SK-N-SH treated with all-trans-retinoic acid at 6 μM for 48 hours (cell line): ENCODE measurements around the gene DRC7.

Source experiments
- ATAC-seq: fragments of 200-7000 bp; cut with Tn5 transposase; 3 replicates; pipeline ENCODE4 v1.9.1; 2020; ENCODE audit warnings: mild to moderate bottlenecking, moderate library complexity
- ARNTL ChIP-seq: fragments of 450-650 bp; formaldehyde crosslinking; IDR thresholded peaks from 2 replicates; pipeline ENCODE4 v1.5.0; 2020; ENCODE audit warnings: low read depth, mild to moderate bottlenecking, moderate library complexity, borderline replicate concordance
- ESRRG ChIP-seq: fragments of 250-450 bp; sonication (Bioruptor Pico); IDR thresholded peaks from 2 replicates; pipeline ENCODE4 v1.6.1; 2021; ENCODE audit warnings: mild to moderate bottlenecking
- ISL1 ChIP-seq: fragments of 250-450 bp; sonication (Bioruptor Pico); IDR thresholded peaks from 2 replicates; pipeline ENCODE4 v2.1.2; 2022; ENCODE audit warnings: mild to moderate bottlenecking, moderate library complexity
- SNAI2 ChIP-seq: fragments of 250-450 bp; sonication (Bioruptor Pico); IDR thresholded peaks from 2 replicates; pipeline ENCODE4 v1.5.0; 2020; ENCODE audit warnings: mild to moderate bottlenecking, moderate library complexity
- ZFP30 ChIP-seq: fragments of 450-650 bp; formaldehyde crosslinking; IDR thresholded peaks from 2 replicates; pipeline ENCODE4 v1.5.0; 2022; ENCODE audit warnings: mild to moderate bottlenecking, moderate library complexity
- TF ChIP-seq, protein P1 (sequence below): fragments of 250-450 bp; sonication (Bioruptor Pico); IDR thresholded peaks from 2 replicates; pipeline ENCODE4 v1.5.1; 2020; ENCODE audit warnings: low read depth, mild to moderate bottlenecking, moderate library complexity
- TF ChIP-seq, protein P2 (sequence below): fragments of 250-450 bp; sonication (Bioruptor Pico); IDR thresholded peaks from 2 replicates; pipeline ENCODE4 v1.8.0; 2021; ENCODE audit warnings: low read depth, mild to moderate bottlenecking, moderate library complexity, borderline replicate concordance

DRC7 gene

DNA sequence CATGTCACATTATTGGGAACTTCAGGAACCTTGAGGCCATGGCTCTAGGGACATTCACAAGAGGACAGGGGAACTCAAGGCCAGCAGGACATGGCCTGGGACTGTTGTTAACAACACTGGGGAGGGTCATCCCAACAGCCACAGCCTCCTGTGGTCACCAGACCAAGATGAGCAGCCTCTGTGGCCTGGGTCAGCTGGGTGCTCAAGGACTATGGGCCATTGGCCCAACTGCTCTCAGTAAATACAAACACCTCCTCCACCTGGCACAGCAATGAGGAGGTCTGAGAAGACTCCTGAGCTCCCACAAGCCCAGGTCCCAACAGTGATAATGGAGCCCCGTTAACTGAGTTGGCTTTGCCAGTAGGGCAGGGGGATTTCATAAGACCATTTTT is 86.7 kb downstream of the DRC7 start:
- TF ChIP-seq ESRRG (CRISPR knock-in tag), result no peak
- no peak for TF ChIP-seq SNAI2 (CRISPR knock-in tag)
- no peak for TF ChIP-seq ZFP30 (CRISPR knock-in tag)
- TF ChIP-seq ISL1, result no peak
- TF ChIP-seq, protein P1, sequence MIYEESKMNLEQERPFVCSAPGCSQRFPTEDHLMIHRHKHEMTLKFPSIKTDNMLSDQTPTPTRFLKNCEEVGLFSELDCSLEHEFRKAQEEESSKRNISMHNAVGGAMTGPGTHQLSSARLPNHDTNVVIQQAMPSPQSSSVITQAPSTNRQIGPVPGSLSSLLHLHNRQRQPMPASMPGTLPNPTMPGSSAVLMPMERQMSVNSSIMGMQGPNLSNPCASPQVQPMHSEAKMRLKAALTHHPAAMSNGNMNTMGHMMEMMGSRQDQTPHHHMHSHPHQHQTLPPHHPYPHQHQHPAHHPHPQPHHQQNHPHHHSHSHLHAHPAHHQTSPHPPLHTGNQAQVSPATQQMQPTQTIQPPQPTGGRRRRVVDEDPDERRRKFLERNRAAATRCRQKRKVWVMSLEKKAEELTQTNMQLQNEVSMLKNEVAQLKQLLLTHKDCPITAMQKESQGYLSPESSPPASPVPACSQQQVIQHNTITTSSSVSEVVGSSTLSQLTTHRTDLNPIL (CRISPR knock-in tag), result no peak
- no peak for TF ChIP-seq ARNTL (CRISPR knock-in tag)
- TF ChIP-seq, protein P2, sequence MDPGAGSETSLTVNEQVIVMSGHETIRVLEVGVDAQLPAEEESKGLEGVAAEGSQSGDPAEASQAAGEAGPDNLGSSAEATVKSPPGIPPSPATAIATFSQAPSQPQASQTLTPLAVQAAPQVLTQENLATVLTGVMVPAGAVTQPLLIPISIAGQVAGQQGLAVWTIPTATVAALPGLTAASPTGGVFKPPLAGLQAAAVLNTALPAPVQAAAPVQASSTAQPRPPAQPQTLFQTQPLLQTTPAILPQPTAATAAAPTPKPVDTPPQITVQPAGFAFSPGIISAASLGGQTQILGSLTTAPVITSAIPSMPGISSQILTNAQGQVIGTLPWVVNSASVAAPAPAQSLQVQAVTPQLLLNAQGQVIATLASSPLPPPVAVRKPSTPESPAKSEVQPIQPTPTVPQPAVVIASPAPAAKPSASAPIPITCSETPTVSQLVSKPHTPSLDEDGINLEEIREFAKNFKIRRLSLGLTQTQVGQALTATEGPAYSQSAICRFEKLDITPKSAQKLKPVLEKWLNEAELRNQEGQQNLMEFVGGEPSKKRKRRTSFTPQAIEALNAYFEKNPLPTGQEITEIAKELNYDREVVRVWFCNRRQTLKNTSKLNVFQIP, result no peak
- no peak for ATAC-seq
